IPS DF 4.7 (cell line): ENCODE measurements around the gene IL18BP.

Source experiments
- DNase-seq: peaks from one replicate; pipeline ENCODE4 v3.0.0-alpha.2; 2013; ENCODE audit warnings: low spot score; ENCODE audit errors: extremely low read depth

The IL18BP gene

DNA sequence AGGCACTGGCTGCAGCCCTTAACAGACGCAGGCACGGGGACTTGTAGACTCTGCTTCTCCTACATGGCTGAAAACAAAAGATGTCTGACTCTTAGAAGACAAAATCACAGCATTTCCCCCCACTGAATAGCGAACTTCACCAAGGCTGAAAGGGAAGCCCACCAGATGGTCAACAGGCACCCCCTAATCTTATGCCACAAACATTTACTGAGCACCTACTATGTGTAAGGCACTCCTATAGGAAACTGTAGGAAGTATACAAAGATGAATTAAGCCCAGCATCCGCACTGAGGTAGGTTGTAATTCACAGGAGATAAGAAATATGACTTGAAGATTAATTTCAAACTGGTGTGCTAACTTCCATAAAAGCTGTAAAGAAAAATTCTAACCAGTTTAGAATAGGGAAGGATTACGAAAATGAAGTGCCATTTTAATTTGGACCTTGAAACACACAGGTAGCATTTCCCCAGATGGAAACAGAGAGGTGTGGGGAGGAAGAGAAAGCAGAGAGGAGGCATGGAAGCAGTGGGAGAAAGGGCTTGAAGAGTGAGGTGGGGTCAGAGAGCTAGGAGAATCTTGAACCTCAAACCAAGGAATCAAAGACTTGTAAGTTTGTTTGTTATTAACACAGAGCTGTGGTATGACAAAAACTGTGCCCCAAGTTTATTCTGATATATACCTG, 43.5 kb downstream of the IL18BP start:
- no peak for DNase-seq

- no peak for DNase-seq
These were observed 47.1 kb downstream of the IL18BP start for GRCh38 chr11:72045849-72046248.

DNA sequence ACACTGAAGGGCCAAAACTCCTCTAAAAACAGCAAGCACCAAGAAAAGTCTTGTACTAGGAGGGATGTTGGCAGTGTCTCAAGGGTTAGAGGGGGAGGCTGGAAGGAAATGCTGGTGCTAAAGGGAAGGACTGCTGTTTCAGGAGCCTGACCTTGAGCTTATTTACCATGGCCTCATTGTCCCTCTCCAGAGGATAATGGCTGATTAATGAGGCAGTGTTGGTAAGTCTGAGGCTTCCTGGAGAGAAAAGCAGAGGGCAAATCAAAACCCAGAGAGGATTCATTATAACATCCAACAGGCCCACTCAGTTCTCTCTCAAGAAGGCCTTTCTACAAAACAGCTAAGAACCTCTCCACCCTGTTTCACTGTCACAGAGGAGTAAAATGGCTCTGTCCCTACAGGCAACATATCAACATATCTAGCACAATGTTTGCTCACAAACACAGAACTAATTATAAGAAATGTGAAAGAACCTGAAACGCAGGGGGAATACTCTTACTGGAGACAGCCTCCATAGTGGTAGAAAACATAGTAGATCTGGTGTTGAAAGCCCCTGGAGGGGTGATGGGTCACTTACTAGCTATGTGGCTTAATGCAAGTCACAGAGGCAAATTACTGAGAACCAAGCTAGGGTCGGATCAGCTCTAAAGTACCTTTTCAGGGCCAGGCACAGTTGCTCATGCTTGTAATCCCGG, 50.2 kb downstream of the IL18BP start:
- no peak for DNase-seq
